ENCODE results near the gene NSD1.

NSD1 gene

DNA sequence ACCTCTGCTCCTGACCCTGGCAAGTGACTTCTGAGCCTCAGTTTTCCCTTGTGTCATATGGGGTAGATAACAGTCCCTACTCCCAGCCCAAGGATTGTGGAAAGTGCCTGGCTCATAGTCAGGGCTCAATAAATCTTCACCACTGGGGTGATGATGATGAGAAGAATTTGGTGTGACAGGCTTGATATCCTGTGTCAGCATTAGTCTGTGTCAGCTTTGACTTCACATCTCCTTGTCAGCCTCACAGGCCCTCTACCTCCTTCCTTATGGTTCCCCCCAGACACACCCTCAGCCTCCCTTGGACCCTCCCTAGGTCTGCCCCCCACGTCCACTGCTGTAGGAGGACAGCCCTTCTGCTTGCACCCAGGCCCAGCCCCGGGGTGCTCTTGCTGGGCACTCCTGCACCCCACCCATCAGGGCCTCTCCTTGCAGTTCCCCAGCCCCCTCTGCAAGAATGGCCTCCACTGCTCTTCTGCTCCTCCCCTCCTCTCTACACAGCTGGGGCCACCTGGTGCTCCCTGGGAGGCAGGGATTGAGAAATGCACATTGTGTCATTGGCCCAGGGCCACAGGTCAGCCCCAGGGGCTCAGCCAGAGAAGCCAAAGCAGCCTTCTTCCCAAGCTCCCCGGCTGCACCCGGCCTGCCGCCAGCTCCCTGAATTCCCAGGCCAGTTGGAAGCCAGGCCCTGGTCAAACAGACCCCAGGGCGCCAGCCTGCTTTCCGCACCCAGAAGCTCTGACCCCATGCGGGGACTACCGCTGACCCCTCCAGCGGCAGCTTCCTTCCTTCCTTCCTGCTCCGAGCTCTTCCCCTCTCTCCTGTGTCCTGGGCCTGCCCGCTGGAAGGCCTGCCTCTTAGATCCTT, 39.1 kb upstream of the NSD1 start:
- no peak for DNase-seq (ENCODE audit: low spot score)
- TF ChIP-seq, protein P1, sequence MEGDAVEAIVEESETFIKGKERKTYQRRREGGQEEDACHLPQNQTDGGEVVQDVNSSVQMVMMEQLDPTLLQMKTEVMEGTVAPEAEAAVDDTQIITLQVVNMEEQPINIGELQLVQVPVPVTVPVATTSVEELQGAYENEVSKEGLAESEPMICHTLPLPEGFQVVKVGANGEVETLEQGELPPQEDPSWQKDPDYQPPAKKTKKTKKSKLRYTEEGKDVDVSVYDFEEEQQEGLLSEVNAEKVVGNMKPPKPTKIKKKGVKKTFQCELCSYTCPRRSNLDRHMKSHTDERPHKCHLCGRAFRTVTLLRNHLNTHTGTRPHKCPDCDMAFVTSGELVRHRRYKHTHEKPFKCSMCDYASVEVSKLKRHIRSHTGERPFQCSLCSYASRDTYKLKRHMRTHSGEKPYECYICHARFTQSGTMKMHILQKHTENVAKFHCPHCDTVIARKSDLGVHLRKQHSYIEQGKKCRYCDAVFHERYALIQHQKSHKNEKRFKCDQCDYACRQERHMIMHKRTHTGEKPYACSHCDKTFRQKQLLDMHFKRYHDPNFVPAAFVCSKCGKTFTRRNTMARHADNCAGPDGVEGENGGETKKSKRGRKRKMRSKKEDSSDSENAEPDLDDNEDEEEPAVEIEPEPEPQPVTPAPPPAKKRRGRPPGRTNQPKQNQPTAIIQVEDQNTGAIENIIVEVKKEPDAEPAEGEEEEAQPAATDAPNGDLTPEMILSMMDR (IDR thresholded peaks at IDR 0.05; ENCODE audit: extremely low read depth, insufficient read depth, missing control alignments): no peak
- in situ Hi-C loops (cut with MboI; ENCODE audit: low pct_unique_long_range_greater_than_20kb, low sequenced_read_pairs, unreplicated experiment): no loop called here

DNA sequence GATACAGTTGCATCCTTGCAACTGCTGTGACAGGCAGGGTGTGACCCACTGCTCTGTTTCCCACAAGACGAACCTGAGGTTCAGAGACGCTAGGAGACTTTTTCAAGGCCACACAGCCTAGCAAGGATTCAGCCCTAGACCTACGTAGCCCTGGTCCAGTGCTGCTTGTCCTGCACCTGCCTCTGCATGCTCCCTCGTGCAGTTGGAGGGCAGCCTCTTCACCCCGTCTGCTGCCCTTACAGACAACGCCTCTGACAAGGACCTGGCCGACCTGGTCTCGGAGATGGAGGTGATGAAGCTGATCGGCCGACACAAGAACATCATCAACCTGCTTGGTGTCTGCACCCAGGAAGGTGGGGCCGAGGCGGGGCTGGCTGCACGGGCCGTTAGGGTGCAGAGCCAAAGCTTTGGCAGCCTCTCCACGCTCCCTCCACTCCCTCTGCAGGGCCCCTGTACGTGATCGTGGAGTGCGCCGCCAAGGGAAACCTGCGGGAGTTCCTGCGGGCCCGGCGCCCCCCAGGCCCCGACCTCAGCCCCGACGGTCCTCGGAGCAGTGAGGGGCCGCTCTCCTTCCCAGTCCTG, 38.4 kb upstream of the NSD1 start:
- no peak for DNase-seq (ENCODE audit: low spot score)
- in situ Hi-C loops (cut with MboI; ENCODE audit: low pct_unique_long_range_greater_than_20kb, low sequenced_read_pairs, unreplicated experiment): no loop called here
- TF ChIP-seq, protein P1 (IDR thresholded peaks at IDR 0.05; ENCODE audit: extremely low read depth, insufficient read depth, missing control alignments): no peak

DNA sequence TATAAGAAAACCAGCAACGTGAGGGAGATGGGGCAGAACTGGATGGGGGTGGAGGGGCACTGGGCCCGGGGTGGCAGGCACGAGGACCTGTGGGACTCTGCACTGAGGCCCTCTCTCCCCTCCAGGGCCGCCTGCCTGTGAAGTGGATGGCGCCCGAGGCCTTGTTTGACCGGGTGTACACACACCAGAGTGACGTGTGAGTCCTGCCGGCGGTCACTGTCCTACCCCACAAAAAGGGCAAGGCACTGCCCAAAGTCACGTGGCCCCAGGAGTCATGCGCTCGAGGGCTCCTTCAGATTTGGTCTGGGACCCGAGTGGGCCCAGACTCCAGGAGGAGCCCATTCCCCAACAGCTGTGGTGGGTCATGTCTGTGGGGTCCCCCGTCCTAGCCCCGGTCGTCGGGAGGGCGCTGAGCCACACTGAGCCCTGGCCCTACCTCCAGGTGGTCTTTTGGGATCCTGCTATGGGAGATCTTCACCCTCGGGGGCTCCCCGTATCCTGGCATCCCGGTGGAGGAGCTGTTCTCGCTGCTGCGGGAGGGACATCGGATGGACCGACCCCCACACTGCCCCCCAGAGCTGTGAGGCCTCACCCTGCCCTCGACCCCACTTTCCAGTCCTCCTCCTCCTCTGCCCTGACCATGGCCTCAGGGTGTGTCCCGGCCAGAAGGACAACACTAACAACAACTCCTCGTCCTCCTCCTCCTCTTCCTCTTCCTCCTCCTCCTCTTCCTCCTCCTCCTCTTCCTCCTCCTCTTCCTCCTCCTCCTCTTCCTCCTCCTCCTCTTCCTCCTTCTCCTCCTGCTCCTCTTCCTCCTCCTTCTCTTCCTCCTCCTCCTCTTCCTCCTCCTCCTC, 37.2 kb upstream of the NSD1 start:
- in situ Hi-C loops (cut with MboI; ENCODE audit: low pct_unique_long_range_greater_than_20kb, low sequenced_read_pairs, unreplicated experiment): no loop called here
- TF ChIP-seq, protein P1 (IDR thresholded peaks at IDR 0.05; ENCODE audit: extremely low read depth, insufficient read depth, missing control alignments): no peak

DNA sequence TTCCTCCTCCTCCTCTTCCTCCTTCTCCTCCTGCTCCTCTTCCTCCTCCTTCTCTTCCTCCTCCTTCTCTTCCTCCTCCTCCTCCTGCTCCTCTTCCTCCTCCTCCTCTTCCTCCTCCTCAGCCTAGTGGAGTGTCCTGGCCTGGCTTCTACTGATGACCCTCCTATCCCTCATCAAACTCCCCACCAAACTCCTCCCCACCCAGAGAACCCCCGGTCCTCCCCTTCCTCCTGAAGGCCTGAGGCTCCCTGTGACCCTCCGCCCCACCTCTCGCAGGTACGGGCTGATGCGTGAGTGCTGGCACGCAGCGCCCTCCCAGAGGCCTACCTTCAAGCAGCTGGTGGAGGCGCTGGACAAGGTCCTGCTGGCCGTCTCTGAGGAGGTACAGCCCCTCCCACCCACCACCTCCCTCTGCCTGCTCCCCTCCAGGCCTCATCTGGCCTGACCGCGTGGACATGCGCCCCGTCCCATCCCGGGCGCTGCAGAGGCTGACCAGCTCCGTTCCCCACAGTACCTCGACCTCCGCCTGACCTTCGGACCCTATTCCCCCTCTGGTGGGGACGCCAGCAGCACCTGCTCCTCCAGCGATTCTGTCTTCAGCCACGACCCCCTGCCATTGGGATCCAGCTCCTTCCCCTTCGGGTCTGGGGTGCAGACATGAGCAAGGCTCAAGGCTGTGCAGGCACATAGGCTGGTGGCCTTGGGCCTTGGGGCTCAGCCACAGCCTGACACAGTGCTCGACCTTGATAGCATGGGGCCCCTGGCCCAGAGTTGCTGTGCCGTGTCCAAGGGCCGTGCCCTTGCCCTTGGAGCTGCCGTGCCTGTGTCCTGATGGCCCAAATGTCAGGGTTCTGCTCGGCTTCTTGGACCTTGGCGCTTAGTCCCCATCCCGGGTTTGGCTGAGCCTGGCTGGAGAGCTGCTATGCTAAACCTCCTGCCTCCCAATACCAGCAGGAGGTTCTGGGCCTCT, 36.3 kb upstream of the NSD1 start:
- in situ Hi-C loops (cut with MboI; ENCODE audit: low pct_unique_long_range_greater_than_20kb, low sequenced_read_pairs, unreplicated experiment): no loop called here
- TF ChIP-seq, protein P1 (IDR thresholded peaks at IDR 0.05; ENCODE audit: extremely low read depth, insufficient read depth, missing control alignments): no peak
- DNase-seq (ENCODE audit: low spot score): no peak

More for the DNA sequence above, 37.2 kb upstream of the NSD1 start:
- DNase-seq (ENCODE audit: low spot score): no peak

DNA sequence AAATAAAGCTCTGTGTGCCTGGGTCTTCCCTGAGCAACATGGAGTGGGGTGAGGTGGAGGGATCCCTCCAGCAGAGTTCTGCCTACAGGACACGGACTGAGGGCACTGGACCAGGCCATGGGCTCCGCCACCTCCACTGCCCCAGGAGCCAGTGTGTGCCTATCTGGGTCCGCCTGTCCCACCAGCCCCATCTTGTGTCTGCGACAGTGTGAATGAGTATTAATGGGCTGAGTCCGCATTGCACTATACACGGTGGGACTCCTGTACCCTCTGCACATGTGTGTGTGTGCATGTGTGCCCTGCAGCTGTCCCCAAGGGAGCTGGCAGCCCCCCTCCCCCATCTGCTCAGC, 35.5 kb upstream of the NSD1 start:
- DNase-seq (ENCODE audit: low spot score): no peak
- in situ Hi-C loops (cut with MboI; ENCODE audit: low pct_unique_long_range_greater_than_20kb, low sequenced_read_pairs, unreplicated experiment): no loop called here
- TF ChIP-seq, protein P1 (IDR thresholded peaks at IDR 0.05; ENCODE audit: extremely low read depth, insufficient read depth, missing control alignments): no peak

Measured in GM13977 (cell line).